Left lobe of liver (tissue), 2 donors: ENCODE data around the gene CHST15. TPM values are rescaled to one million over a fixed set of nuclear protein-coding genes. Genes with fewer than 3 reads are reported as not detected.

Source experiments
- ATAC-seq: fragments of 200-7000 bp; cut with Tn5 transposase; one replicate; pipeline ENCODE4 v1.9.1; 2020; ENCODE audit warnings: mild to moderate bottlenecking, moderate library complexity
- DNase-seq: peaks from one replicate; pipeline ENCODE4 v3.0.0-alpha.2; 2020; ENCODE audit warnings: low spot score
- total RNA-seq: library from RNA; stranded (reverse); gene quantifications from one replicate; pipeline ENCODE4 v1.2.1, GENCODE V29; 2021
- donor health status: DM: no; HTN: no; CAD: no; lungs with moderate emphysema.
- donor health status: DM: no; HTN: yes; CAD: no.

The CHST15 gene
- total RNA-seq, 1 donor from 2014 or later = 12.8 TPM

DNA sequence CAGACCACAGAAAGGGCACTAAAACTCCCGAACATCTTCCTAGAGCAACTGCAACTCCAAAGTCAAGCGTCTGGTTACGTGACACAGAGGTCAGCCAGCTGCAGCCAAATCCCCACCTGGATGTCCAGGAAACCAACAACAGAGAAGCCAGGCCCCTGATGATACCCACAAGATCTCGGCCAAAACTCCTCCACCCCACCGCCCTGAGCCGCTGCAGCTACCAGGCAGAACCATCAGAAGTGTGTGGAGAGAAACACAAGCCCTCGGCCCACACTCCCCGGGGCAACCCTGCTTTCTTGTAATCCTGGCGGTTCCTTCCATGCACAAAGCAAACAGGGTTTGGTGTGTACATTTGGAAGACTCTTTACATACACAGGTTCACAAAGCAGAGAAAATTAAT, 8.7 kb downstream of the CHST15 start:
- DNase-seq (no peak), ATAC-seq (no peak)

DNA sequence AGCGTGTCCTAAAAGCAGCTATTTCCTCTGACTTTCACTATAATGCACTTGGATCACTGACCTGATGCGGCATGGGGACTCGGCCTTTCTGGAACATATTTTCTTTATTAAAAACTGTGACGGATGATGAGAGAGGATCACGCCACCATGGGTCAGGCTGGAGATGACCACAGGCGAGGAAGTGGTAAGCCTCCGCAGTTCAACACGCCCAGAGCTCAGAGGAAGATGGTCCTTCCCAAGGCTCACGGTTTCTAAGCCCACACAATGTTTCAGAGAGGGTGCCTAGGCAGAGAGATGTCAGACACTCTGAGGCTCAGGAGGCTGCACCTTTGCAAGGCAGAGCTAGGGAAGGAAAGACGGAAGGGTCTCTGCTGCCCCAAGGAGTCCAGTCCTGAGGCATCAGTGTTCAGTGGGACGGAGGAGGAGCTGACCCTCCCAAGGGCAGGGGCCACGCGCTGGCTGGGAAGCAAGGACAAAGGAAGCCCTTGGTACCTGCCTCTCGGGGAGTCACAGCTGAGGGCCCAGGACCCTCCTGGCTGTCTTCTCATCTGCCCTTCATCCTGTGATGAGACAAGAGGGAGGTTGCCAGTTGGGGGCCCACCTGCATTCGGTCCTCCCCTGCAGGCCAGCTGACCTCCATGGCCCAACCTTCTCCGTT, 9.5 kb downstream of the CHST15 start:
- ATAC-seq (peak; percentile 33), DNase-seq (no peak)

DNA sequence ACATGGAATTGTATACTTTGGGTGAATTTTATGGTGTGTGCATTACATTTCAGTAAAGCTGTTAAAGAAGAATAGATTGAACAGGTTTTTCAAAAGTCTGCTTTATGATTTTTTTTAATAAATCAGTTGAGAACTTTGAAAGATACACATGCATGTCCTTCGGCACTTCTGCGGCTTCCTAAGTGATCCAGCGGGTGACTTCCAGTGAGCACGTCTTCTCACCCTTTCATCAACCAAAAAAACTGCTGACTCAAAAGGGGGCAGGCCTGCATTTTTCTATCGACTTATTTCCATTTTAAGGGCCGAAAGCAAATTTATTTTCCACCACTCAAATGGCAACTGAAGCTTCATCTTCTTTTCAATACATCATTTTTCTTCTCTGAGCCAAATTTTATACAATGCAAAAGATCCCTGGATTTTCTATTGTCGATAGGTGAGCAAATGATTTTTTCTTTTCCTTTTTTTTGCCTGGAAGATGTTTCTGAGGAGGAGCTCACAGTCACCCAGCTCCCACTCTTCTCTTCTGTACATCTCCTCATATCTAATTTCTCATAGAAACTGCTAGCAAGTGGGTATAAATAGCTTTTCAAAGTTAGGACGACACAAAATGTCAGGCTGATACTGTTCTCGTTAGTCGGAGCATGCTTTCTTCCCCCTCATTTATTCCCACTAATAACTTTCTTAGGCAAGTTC, 10.2 kb downstream of the CHST15 start:
- DNase-seq (no peak), ATAC-seq (no peak)

DNA sequence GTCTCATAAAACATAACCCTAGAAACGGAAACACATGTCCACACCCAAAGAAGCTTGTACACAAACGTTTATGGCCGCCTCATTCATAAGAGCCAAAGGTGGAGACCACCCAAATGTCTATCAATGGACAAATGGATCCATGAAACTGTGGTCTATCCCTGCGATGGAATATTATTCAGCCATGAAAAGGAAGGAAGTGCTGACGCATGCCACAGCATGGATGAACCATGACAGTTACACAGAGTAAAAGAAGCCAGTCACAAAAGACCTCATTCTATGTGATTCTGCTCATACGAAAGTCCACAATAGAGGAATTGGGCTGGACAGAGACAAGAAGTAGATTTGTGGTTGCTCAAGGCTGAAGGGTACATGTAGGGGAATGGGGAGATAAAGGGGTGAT, 10.8 kb downstream of the CHST15 start:
- no peak for DNase-seq
- ATAC-seq = no peak

DNA sequence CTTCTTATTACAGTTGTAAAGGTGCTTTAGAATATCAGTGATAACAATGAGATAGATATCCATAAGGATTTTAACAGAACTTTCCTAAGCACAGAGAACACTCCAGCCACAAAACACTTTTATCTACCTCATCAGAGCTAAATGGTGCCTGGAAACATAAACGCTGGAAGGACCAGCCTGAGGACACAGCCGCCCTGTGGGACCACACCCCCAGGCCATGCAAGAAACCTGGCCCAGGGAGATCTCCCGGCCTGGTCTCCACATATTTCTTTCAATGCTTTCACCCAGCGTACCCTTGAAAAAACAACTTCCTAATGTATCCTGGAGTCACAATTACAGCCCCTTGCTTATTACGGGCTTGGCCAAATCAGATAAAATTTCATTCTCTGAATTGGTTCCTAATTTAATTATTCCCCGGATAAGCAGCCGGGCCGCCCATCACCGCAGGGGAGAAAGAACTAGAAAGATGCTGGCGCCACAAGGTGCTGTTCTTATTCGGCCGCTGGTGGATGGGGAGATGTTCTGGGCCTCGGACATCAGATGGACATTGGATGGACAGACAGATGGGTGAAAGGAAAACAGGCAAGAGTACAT, 11.8 kb downstream of the CHST15 start:
- no peak for ATAC-seq
- DNase-seq = no peak

DNA sequence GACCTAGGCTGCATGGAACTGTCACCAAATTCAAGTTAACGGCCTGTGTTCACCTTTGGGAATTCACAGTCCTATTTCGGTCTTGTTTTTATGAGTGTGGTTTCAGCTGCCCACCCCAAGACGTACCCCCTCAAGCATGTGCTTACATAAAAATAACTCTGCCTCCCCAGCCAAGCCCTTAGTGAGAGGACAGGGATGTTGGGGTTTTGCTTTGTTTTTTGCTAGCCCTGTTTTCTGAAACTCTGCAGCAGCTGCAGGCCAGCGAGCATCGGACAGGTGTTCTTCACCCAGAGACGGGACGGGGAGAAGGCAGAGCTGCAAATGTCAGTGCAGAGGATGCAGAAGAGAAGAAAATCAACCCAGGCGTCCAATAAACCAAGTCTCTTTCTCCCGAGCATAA, 13.5 kb downstream of the CHST15 start:
- DNase-seq = no peak
- no peak for ATAC-seq

DNA sequence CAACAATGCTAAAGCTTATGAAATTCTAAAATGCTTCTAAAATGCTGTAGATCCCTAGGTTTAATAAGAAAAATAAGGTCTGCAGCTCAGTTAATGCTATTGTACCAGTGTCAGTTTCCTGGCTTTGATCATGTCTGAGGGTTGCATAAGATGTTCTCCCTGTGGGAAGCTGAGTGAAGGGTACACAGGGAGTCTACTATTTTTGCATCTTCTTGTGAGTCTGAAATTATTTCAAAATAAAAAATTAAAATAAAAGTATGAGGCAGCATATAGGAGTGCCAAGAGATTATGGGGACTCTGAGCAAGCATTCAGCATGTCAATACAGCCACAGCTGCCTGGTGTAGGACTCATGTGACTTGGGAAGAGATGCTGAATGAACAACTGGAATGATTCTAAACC, 14.7 kb downstream of the CHST15 start:
- ATAC-seq (no peak), DNase-seq (no peak)

DNA sequence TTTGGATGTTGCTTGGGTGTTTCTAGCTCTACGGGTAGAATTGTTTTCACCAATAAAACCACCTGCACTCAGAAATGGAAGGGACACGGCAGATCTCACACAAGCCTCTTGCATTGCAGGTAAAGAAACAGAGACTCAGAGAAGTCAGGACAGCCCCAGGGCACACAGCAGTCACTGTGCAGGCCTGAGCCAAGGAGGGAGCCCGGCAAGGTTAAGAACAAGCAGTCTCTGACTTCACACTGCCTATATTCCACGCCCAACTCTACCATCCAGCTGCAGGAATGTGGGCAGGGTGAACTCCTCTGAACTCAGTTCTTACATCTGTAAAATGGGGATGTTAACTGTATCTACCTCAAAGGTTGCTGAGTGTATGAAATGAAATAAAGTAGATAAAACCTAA, 15.4 kb downstream of the CHST15 start:
- DNase-seq (no peak), ATAC-seq (no peak)

DNA sequence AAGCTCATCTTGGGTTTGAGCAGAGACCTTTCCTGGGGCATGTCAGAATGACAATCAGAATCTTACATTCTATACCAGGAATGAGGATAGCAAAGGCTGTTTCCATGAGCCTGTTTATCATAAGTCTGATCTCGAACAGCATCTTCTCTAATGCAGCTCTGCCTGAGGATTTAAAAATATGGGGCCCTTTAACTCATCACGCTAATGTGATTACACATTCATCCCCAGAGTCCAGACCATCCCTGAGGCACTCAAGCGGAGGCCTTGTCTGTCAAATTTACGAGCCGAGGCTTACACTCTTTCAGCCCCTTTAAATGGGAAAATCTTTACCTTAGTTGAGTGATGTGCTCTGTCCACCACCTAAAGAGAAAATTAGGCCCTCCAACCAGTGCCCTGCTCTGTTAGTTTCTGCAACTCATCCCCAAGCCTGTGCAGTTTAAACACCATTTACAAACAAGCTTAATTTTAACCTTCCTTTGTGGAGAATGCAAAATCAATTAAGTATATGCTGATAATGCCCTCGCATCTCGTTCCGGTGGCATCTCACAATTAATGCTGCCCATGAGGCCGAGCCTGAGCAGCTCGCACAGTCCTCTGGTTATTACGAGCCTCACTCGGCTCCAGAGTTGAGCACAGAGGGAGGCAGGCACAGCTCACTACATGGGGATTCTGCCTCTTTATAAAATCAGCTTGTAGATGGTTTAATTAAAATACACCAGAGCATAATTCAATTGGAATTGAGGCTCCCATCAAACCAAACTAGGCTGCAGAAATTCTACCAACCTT, 16.0 kb downstream of the CHST15 start:
- DNase-seq = no peak

DNA sequence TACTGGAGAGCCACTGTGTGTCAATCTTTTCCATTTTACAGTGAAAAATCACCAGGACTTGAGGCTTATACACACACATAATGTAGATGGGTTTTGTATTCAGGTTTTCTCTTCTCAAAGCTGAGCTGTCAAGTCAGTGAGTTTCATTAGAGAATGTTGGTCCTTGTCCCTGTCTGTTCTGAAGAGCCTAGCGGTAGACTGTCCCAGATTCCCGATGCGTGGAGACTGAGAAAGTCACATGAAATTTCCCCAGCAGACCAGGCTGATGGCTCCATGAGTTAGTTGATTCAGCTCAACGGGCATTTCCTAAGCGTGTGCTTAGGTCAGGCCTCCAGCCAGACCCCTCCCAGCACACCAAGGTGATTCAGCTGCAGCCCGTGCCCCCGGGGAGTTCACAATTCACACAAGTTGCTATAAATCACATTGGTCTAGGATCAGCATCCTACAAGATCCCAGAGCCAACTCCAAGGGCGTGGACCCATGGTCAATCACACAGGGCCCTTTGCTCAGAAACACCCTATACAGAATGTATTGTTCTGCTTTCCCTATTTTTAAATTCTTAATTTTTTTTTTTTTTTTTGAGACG, 17.2 kb downstream of the CHST15 start:
- ATAC-seq (no peak), DNase-seq (no peak)

More for the DNA sequence above, 16.0 kb downstream of the CHST15 start:
- no peak for ATAC-seq

DNA sequence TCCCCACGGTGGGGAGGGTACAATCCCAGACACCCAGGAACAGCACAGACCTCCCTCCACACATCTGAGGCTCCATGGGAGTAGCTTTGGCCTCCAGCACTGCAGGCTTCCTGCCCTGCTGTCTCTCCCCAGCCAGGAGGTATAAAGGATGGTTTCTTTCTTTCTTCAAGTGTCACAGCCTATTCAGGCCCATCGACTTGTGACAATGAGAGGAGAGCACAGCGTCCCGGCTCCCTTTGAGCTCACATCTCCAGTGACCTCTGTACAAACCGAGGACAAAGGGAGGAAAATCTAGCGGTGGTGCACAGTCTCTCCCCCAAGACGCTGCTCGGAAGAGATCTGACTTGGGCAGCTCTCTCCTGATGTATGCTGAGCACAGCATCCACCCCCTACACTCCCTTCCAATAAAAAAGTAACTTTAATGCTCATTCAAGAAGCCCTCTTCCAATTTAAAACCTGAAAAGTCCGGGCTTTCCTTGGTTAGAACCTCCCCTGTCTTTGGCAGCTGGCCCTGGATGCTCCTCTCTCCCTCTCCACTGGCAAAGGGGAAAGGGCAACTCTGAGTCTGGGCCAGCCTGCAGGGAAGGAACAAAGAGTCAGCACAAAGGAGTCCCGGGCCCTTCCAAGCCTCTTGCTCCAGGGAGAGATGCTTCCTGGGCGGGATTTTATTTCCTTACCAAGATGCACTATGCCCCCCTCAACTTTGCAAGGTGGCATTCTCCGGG, 18.0 kb downstream of the CHST15 start:
- ATAC-seq (peak; percentile 40), DNase-seq (no peak)

DNA sequence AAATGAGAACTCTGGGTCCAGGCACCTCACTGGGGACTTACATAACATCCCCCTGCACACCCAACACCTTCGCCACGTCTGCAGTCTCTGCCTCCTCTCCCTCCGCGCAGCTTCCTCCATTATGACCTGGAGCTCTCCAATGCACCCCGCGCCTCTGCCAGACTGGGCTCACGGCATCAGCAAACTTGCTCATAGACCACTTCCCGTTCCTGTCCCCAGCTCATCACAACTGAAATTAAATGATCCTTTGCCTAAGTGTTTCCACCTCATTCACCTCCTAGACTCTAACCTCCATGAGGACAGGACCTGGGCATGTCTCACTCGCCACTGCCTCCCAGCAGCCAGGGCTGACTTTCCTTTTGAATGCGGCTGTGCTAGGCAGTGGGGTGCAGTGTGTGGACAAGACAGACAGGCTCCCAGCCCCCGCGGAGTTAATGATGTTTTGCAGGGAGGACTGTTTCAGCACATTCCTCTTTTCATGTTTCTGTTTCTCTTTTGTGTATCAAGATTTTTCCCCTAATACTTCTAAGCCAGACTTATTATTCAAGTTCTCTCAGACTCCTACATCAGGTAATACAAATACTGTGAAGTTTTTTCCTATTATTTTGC, 18.8 kb downstream of the CHST15 start:
- ATAC-seq (peak; percentile 44), DNase-seq (no peak)

DNA sequence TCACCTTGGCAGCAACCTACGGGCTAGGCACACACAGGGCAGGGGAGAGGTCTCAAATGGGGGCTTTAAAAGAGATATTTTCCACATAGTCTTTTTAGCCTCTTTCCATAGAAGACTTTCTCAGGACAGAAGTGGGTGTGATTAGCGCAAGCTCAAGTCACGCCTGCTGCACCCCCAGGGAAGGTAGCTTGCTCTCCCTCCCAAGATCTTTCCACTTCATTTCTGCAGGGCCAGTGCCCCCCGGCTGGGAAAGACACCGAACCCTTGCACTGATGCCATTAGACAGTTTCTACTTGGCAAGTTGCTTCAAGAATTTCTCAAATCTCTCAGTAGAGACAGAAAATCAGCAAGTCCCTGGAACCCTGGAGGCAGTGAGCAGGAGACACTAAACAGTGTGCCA, 19.4 kb downstream of the CHST15 start:
- no peak for ATAC-seq

DNA sequence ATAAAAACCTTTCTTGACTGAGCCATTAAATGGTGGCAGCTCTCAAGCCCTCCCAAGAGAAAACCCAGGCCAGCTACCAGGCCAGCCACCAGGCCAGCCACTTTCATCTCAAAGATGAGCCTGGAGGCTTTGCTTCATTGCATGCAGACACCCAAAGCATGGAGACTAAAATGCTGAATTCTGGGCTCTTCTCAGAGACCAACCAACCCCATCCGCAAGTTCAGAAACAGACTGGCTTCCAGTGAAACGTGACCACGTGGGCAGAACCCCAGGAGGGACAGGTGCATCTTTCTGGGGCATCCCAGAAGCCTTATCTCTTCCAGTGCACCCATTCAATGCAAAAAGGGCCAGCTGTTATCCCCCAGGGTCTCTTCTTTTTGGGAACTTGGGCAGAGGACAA, 20.9 kb downstream of the CHST15 start:
- DNase-seq (no peak), ATAC-seq (no peak)

More for the DNA sequence above, 19.4 kb downstream of the CHST15 start:
- no peak for DNase-seq

DNA sequence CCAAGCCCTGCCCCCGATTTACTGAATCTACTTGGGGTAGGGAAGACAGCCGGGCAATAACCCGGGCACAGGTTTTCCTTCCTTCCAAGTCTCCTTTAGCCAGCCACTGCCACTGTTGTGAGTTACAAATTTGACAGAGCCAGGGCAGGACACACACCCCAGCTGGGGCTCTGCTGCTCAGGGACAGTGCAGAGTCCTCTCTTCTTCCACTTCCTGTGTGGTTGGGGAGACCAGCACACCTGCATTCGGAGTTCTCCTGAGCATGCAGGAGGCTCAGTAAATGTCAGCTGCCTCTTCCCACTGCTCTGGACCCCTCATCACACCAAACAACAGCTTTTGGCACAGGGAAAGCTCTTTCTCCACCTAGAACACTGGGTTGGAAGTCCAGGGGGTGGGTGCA, 21.3 kb downstream of the CHST15 start:
- ATAC-seq (no peak), DNase-seq (no peak)

DNA sequence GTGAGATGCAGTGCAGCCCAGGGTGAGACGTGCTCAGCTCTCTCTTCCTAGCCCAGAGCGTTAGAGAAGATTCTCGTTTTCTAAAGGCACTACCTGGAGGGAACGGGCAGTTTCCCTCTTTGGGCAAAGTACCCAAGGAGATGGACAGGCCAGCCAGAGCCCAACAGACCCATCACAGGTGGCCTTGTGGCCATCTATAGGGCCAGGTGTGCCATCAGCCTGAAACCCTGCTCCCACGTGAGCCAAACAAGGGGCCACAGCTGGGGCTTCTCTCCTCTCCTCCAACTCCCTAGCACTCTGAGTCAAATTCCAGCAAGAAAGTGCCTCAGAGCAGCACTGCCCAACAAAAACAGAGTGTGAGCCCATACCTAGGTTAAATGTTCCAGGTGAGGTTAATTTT, 22.3 kb downstream of the CHST15 start:
- DNase-seq (no peak), ATAC-seq (no peak)

DNA sequence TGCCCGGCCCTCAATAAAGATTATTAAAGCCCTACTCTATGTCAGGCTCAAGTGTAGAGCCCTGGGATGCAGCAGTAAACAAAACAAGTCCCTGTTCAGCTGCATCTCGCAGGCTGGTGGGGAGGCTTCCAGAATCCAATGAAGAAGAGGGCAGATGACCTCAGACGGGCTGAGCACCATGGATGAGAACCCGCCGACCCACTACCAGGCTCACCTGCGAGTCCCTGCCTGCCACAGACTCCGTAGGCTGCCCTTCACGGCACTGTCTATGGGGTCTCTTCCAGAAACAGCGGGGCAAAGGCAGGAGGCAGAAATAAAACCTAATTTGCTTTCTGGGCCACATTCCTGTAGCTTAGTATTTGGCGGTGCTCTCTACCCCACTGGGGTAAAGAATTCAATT, 22.7 kb downstream of the CHST15 start:
- DNase-seq = no peak
- ATAC-seq = no peak

DNA sequence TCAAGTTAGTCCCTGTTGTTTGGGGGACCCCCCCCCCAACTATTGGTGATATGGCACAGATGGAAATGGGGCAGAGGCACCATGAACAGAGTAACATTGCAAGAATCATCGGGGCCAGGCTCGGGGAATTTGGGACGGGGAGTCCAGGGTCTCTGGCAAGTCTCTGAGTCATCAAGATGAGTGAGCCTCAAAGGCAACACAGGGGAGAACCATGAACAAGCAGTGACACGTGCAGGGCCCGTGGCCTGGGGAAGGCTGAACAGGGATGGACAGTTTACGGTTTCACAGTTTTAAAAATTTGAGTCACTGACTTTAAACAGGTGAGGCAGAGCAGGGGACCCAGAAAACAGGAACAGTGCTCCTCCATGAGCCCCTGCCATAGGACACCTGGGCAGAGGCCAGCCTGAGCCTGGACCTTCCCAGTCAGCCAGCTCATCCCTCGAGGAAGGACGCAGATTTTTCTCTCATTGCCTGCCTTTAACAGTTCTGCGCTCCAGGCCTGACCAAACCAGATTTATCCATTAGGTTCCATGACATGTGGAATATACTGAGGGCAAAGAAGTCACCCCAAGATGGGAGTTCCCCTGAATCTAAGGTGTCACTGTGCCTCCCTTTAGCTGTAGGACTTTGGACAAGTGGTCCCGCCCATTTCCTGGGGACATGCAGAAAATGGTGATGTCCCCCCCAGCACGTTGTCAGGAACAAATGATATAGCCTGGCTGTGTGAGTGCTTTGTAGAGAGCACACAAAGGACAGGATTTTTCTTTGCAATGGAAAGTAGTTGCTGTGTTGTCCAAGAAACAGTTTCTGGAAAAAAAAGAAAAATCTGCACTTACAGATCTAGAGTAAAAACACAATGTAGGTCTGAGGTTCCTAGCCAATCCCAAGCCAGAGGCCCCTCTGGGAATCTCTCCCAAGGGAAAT, 23.8 kb downstream of the CHST15 start:
- ATAC-seq = no peak
- no peak for DNase-seq

DNA sequence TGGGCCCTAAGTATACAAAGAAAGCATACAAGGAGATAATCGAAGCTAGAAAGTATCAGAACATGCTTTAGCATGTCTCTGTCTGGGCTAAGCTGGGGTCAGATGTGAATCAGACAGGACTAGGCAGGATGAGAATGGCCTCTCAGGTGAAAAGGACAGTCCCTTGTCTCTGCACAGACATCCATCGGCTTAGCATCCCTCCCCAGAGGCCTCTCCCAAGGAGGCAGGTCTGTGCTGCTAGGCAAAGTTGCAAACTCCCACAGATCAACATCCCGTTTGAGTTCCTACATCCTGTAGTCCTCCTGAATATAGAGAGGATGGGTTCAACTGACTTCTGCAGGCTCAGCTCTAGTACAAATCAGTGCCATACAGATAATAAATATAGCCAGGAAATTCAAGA, 24.5 kb downstream of the CHST15 start:
- ATAC-seq = no peak
- DNase-seq = no peak
